HEK293 (cell line): ENCODE data around the gene PPP2R3C.

ENCODE experiments used
- CTCF ChIA-PET: fragments of 350-600 bp; formaldehyde crosslinking; extraction: SDS; loops from one replicate; lab custom pipeline; 2021; ENCODE audit warnings: antibody characterized with exemption; lab: Yijun Ruan, JAX
- POLR2A ChIA-PET: fragments of 300-600 bp; formaldehyde crosslinking; extraction: SDS; loops from one replicate; lab custom pipeline; 2020; ENCODE audit warnings: antibody characterized with exemption, inconsistent platforms; lab: Yijun Ruan, JAX
- H3K27ac ChIP-seq: fragments of 200-500 bp; sonication (Bioruptor generic); 2 replicates; pipeline ENCODE4 v1.5.1; 2014; ENCODE audit warnings: low read depth, low read length, control low read depth, inconsistent platforms; ENCODE audit errors: extremely low read depth
- H3K36me3 ChIP-seq, 2 experiments: fragments of 200-500 bp in 1 of 2; sonication (Bioruptor generic) in 1 of 2; 1 replicate in 1 of 2; 2 replicates in 1 of 2; pipeline ENCODE4 v1.5.1; 2014 to 2017; ENCODE audit warnings: inconsistent platforms in 2 of 2, low read length in 2 of 2; ENCODE audit not compliant: control insufficient read depth in 2 of 2, insufficient read depth in 1 of 2
- H3K4me1 ChIP-seq: fragments of 200-500 bp; sonication (Bioruptor generic); 2 replicates; pipeline ENCODE4 v1.5.1; 2014; ENCODE audit warnings: mild to moderate bottlenecking, low read length, inconsistent platforms; ENCODE audit not compliant: control insufficient read depth, insufficient read depth
- H3K4me3 ChIP-seq: 2 replicates; pipeline ENCODE4 v1.5.1; 2011; ENCODE audit warnings: low read depth, mild to moderate bottlenecking, control low read depth, low read length, moderate library complexity
- H3K9me3 ChIP-seq: fragments of 200-500 bp; sonication (Bioruptor generic); 2 replicates; pipeline ENCODE4 v1.5.1; 2014; ENCODE audit warnings: low read depth, low read length, inconsistent platforms; ENCODE audit not compliant: control insufficient read depth, insufficient read depth
- BCL11A ChIP-seq: fragments of 450-650 bp; formaldehyde crosslinking; IDR thresholded peaks from 2 replicates; pipeline ENCODE4 v1.5.1; 2016; ENCODE audit warnings: low read depth, missing biosample characterization, missing genetic modification characterization
- IKZF3 ChIP-seq: fragments of 450-650 bp; IDR thresholded peaks from 2 replicates; pipeline ENCODE4 v1.5.0; 2018; ENCODE audit warnings: missing biosample characterization, mild to moderate bottlenecking, missing genetic modification characterization, moderate library complexity
- KLF8 ChIP-seq: fragments of 450-650 bp; formaldehyde crosslinking; IDR thresholded peaks from 2 replicates; pipeline ENCODE4 v1.5.1; 2016; ENCODE audit warnings: missing biosample characterization, missing genetic modification characterization
- OSR2 ChIP-seq: fragments of 450-650 bp; formaldehyde crosslinking; IDR thresholded peaks from 2 replicates; pipeline ENCODE4 v1.5.1; 2016; ENCODE audit warnings: missing biosample characterization, missing genetic modification characterization
- PRDM1 ChIP-seq: fragments of 450-650 bp; formaldehyde crosslinking; IDR thresholded peaks from 2 replicates; pipeline ENCODE4; 2016; ENCODE audit warnings: missing biosample characterization, missing genetic modification characterization
- PRDM10 ChIP-seq: fragments of 450-650 bp; formaldehyde crosslinking; IDR thresholded peaks from 2 replicates; pipeline ENCODE4 v1.5.1; 2016; ENCODE audit warnings: missing biosample characterization, missing genetic modification characterization
- PRDM6 ChIP-seq: fragments of 450-650 bp; formaldehyde crosslinking; IDR thresholded peaks from 2 replicates; pipeline ENCODE4 v1.5.1; 2017; ENCODE audit warnings: missing biosample characterization, missing genetic modification characterization
- SP7 ChIP-seq: fragments of 450-650 bp; formaldehyde crosslinking; IDR thresholded peaks from 2 replicates; pipeline ENCODE4 v1.5.1; 2016; ENCODE audit warnings: missing biosample characterization, missing genetic modification characterization
- ZBTB7A ChIP-seq: fragments of 450-650 bp; formaldehyde crosslinking; IDR thresholded peaks from 2 replicates; pipeline ENCODE4 v1.5.1; 2016; ENCODE audit warnings: low read depth, missing biosample characterization, missing genetic modification characterization
- ZEB2 ChIP-seq: fragments of 450-650 bp; formaldehyde crosslinking; IDR thresholded peaks from 2 replicates; pipeline ENCODE4 v1.5.1; 2016; ENCODE audit warnings: missing biosample characterization, missing genetic modification characterization
- ZFP41 ChIP-seq: fragments of 450-650 bp; formaldehyde crosslinking; IDR thresholded peaks from 2 replicates; pipeline ENCODE4 v1.5.1; 2016; ENCODE audit warnings: missing biosample characterization, missing genetic modification characterization, borderline replicate concordance
- ZNF10 ChIP-seq: fragments of 450-650 bp; formaldehyde crosslinking; IDR thresholded peaks from 2 replicates; pipeline ENCODE4 v1.5.1; 2017; ENCODE audit warnings: missing biosample characterization, missing genetic modification characterization
- ZNF394 ChIP-seq: fragments of 450-650 bp; formaldehyde crosslinking; IDR thresholded peaks from 2 replicates; pipeline ENCODE4 v1.5.1; 2016; ENCODE audit warnings: missing biosample characterization, missing genetic modification characterization, mild to moderate bottlenecking, moderate library complexity, borderline replicate concordance
- ZNF530 ChIP-seq: fragments of 450-650 bp; formaldehyde crosslinking; IDR thresholded peaks from 2 replicates; pipeline ENCODE4 v1.5.1; 2016; ENCODE audit warnings: low read depth, missing biosample characterization, missing genetic modification characterization
- ZNF629 ChIP-seq: fragments of 450-650 bp; formaldehyde crosslinking; IDR thresholded peaks from 2 replicates; pipeline ENCODE4 v1.5.1; 2017; ENCODE audit warnings: missing biosample characterization, missing genetic modification characterization
- ZNF660 ChIP-seq: fragments of 450-650 bp; IDR thresholded peaks from 2 replicates; pipeline ENCODE4 v1.5.1; 2018; ENCODE audit warnings: missing biosample characterization, mild to moderate bottlenecking, missing genetic modification characterization
- ZNF776 ChIP-seq: fragments of 450-650 bp; formaldehyde crosslinking; IDR thresholded peaks from 2 replicates; pipeline ENCODE4 v1.5.0; 2017; ENCODE audit warnings: missing biosample characterization, missing genetic modification characterization, borderline replicate concordance
- ZNF791 ChIP-seq: fragments of 450-650 bp; formaldehyde crosslinking; IDR thresholded peaks from 2 replicates; pipeline ENCODE4 v1.5.1; 2016; ENCODE audit warnings: missing biosample characterization, missing genetic modification characterization
- ZNF792 ChIP-seq: fragments of 450-650 bp; formaldehyde crosslinking; IDR thresholded peaks from 2 replicates; pipeline ENCODE4 v1.5.1; 2016; ENCODE audit warnings: missing biosample characterization, missing genetic modification characterization
- ZNF830 ChIP-seq: fragments of 450-650 bp; IDR thresholded peaks from 2 replicates; pipeline ENCODE4 v1.5.0; 2018; ENCODE audit warnings: missing biosample characterization, missing genetic modification characterization, low read depth, mild to moderate bottlenecking, moderate library complexity
- ZXDB ChIP-seq: fragments of 450-650 bp; formaldehyde crosslinking; IDR thresholded peaks from 2 replicates; pipeline ENCODE4 v1.5.1; 2016; ENCODE audit warnings: missing biosample characterization, missing genetic modification characterization
- TF ChIP-seq, protein P1 (sequence below): fragments of 450-650 bp; formaldehyde crosslinking; IDR thresholded peaks from 2 replicates; pipeline ENCODE4 v1.5.1; 2016; ENCODE audit warnings: missing biosample characterization, missing genetic modification characterization, borderline replicate concordance

PPP2R3C gene

DNA sequence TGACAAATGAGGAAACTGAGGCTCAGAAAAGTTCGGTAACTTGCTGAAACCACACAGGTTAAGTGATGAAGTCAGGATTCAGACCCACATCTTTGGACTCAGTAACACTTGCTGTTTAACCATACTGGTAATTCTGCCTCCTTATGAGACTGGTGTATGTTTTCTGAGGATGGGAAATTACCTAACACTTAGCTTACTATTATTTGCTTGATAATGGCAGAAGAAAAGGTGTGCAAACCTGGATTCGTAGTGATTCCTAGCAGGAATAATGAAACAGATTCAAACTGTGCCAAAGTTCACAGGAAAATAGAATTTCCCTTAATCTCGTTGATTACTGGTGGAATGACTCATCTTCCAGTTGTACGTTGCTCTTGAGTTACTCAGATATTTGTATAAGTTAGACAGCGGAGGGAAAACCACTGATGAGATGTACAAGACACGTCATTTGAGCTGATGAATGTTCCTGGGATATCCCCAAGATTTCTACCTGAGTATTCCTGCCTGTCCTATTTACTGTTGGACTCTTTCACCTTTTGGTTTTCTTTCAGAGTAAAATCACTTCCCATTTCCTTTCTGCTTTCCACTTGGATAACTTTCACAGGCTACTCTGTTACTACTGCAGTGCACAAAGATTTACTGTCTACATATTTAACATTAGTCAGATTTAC, 38.1 kb upstream of the PPP2R3C start (continued):
- TF ChIP-seq ZEB2 (tag by site-specific recombination), result peak; percentile 77
- TF ChIP-seq OSR2 (tag by site-specific recombination), result peak; percentile 22; the same call in 1 of the 2 replicates
- no peak for TF ChIP-seq ZNF776 (tag by site-specific recombination)
- TF ChIP-seq PRDM6 (tag by site-specific recombination), result peak; percentile 72
- TF ChIP-seq ZNF791 (tag by site-specific recombination), result no peak
- 0 out of 2 replicates have a peak, but pooled peaks have one; percentile 29 for TF ChIP-seq ZNF10
- TF ChIP-seq ZBTB7A (tag by site-specific recombination), result no peak
- TF ChIP-seq ZNF629 (tag by site-specific recombination), result peak; percentile 85
- TF ChIP-seq PRDM1 (tag by site-specific recombination), result peak; percentile 82
- peak; percentile 25; the same call in 1 of the 2 replicates for TF ChIP-seq IKZF3 (tag by site-specific recombination)
- 0 out of 2 replicates have a peak, but pooled peaks have one; percentile 41 for TF ChIP-seq ZXDB (tag by site-specific recombination)
- TF ChIP-seq SP7 (tag by site-specific recombination), result peak; percentile 65
- no peak for TF ChIP-seq BCL11A (tag by site-specific recombination)
- no peak; the same call in 1 of the 2 replicates for TF ChIP-seq ZNF394 (tag by site-specific recombination)
- TF ChIP-seq PRDM10 (tag by site-specific recombination), result peak; percentile 43
- peak; percentile 46; the same call in 1 of the 2 replicates for TF ChIP-seq KLF8 (tag by site-specific recombination)
- 0 out of 2 replicates have a peak, but pooled peaks have one; percentile 29 for TF ChIP-seq ZNF660 (tag by site-specific recombination)

GRCh38 chr14:35158951-35159653, 37.3 kb upstream of the PPP2R3C start:
- Histone ChIP-seq H3K4me1 (peaks cover 12% of the 10 kb centered on the region; the same call in 1 of the 2 replicates), H3K9me3 (no peaks in the 10 kb centered on the region), H3K4me3 (no peak overlapping the region), H3K27ac (no peak overlapping the region), H3K36me3 (peaks cover 0 to under 1% of the 10 kb centered on the region in 2 experiments; a peak in 2 of 3 replicates)
- ChIA-PET CTCF (interaction anchor here (0.7 to 1.0 kb wide), 3 partner anchors 12 to 253 kb away, joined by 3 to 4 read pairs (median 3); partner anchors contain the start of gene PPP2R3C), POLR2A (no interaction called here)
- TF ChIP-seq ZNF530 (tag by site-specific recombination) (no peak), ZNF830 (tag by site-specific recombination) (no peak), ZFP41 (tag by site-specific recombination) (no peak), ZNF792 (tag by site-specific recombination) (no peak)
- TF ChIP-seq, protein P1, sequence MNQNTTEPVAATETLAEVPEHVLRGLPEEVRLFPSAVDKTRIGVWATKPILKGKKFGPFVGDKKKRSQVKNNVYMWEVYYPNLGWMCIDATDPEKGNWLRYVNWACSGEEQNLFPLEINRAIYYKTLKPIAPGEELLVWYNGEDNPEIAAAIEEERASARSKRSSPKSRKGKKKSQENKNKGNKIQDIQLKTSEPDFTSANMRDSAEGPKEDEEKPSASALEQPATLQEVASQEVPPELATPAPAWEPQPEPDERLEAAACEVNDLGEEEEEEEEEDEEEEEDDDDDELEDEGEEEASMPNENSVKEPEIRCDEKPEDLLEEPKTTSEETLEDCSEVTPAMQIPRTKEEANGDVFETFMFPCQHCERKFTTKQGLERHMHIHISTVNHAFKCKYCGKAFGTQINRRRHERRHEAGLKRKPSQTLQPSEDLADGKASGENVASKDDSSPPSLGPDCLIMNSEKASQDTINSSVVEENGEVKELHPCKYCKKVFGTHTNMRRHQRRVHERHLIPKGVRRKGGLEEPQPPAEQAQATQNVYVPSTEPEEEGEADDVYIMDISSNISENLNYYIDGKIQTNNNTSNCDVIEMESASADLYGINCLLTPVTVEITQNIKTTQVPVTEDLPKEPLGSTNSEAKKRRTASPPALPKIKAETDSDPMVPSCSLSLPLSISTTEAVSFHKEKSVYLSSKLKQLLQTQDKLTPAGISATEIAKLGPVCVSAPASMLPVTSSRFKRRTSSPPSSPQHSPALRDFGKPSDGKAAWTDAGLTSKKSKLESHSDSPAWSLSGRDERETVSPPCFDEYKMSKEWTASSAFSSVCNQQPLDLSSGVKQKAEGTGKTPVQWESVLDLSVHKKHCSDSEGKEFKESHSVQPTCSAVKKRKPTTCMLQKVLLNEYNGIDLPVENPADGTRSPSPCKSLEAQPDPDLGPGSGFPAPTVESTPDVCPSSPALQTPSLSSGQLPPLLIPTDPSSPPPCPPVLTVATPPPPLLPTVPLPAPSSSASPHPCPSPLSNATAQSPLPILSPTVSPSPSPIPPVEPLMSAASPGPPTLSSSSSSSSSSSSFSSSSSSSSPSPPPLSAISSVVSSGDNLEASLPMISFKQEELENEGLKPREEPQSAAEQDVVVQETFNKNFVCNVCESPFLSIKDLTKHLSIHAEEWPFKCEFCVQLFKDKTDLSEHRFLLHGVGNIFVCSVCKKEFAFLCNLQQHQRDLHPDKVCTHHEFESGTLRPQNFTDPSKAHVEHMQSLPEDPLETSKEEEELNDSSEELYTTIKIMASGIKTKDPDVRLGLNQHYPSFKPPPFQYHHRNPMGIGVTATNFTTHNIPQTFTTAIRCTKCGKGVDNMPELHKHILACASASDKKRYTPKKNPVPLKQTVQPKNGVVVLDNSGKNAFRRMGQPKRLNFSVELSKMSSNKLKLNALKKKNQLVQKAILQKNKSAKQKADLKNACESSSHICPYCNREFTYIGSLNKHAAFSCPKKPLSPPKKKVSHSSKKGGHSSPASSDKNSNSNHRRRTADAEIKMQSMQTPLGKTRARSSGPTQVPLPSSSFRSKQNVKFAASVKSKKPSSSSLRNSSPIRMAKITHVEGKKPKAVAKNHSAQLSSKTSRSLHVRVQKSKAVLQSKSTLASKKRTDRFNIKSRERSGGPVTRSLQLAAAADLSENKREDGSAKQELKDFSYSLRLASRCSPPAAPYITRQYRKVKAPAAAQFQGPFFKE (tag by site-specific recombination), result no peak
